NOMO-1 treated with DMSO at 0.1 percent for 48 hours (cell line): ENCODE results near the gene ACER1.
"Not testable (repeated sequence)": the region's sequence is repeated elsewhere in the genome, so short reads cannot be mapped to it uniquely, and the experiment has no call there.

ENCODE experiments used
- DNase-seq: peaks from one replicate; lab custom pipeline; 2025; ENCODE audit not compliant: unreplicated experiment; lab: John Stamatoyannopoulos, UW

Gene ACER1

GRCh38 chr19:6358003-6358402, 24.6 kb upstream of the ACER1 start:
- DNase-seq: no peak

GRCh38 chr19:6357174-6357573, 23.8 kb upstream of the ACER1 start:
- DNase-seq: no peak

GRCh38 chr19:6355321-6356040, 22.1 kb upstream of the ACER1 start:
- DNase-seq: not testable (repeated sequence)

GRCh38 chr19:6354098-6354674, 20.8 kb upstream of the ACER1 start:
- DNase-seq: no peak

GRCh38 chr19:6352381-6353165, 19.2 kb upstream of the ACER1 start:
- DNase-seq: no peak

- no peak for DNase-seq
These were observed 17.3 kb upstream of the ACER1 start for GRCh38 chr19:6350688-6351087.

GRCh38 chr19:6349271-6349670, 15.9 kb upstream of the ACER1 start:
- DNase-seq: not testable (repeated sequence)

- no peak for DNase-seq
These were observed 10.1 kb upstream of the ACER1 start for GRCh38 chr19:6343462-6343861.

- DNase-seq: no peak
These were observed 7.2 kb upstream of the ACER1 start for GRCh38 chr19:6340493-6341201.

GRCh38 chr19:6334490-6335285, 1.3 kb upstream of the ACER1 start:
- DNase-seq: no peak

- DNase-seq: no peak
These were observed 6.6 kb downstream of the ACER1 start for GRCh38 chr19:6326815-6327214.

- DNase-seq: no peak
These were observed 7.8 kb downstream of the ACER1 start for GRCh38 chr19:6325614-6326013.

GRCh38 chr19:6324757-6325156, 8.7 kb downstream of the ACER1 start:
- no peak for DNase-seq

GRCh38 chr19:6322284-6322683, 11.1 kb downstream of the ACER1 start:
- no peak for DNase-seq

GRCh38 chr19:6319376-6319775, 14.0 kb downstream of the ACER1 start:
- no peak for DNase-seq

GRCh38 chr19:6318772-6319171, 14.6 kb downstream of the ACER1 start:
- DNase-seq: no peak

- DNase-seq: not testable (repeated sequence)
These were observed 17.8 kb downstream of the ACER1 start for GRCh38 chr19:6315646-6316045.

GRCh38 chr19:6313398-6313969, 19.9 kb downstream of the ACER1 start:
- no peak for DNase-seq

- no peak for DNase-seq
These were observed 21.4 kb downstream of the ACER1 start for GRCh38 chr19:6312018-6312417.

- DNase-seq: no peak
These were observed 35.0 kb downstream of the ACER1 start for GRCh38 chr19:6298413-6298812.
